GM12891 (cell line): ENCODE data around the gene LRRC38.

Experiments
- PAX5 ChIP-seq: IDR thresholded peaks from 2 replicates; pipeline ENCODE4 v1.6.1; 2011; ENCODE audit warnings: low read length, moderate library complexity, mild to moderate bottlenecking; ENCODE audit not compliant: insufficient read depth, severe bottlenecking
- POLR2A ChIP-seq: IDR thresholded peaks from 2 replicates; pipeline ENCODE4 v1.6.1; 2011; ENCODE audit warnings: low read depth, low read length, control low read depth
- POLR2AphosphoS5 ChIP-seq: IDR thresholded peaks from 2 replicates; pipeline ENCODE4 v1.6.1; 2011; ENCODE audit warnings: low read depth, low read length, control low read depth
- POU2F2 ChIP-seq: IDR thresholded peaks from 2 replicates; pipeline ENCODE4 v1.6.1; 2011; ENCODE audit warnings: low read depth, mild to moderate bottlenecking, control low read depth, low read length, moderate library complexity
- SPI1 ChIP-seq: IDR thresholded peaks from 2 replicates; pipeline ENCODE4 v1.6.1; 2011; ENCODE audit warnings: low read depth, low read length, control low read depth
- TAF1 ChIP-seq: IDR thresholded peaks from 2 replicates; pipeline ENCODE4 v1.6.1; 2011; ENCODE audit warnings: low read depth, low read length, control low read depth

GRCh38 chr1:13516606-13517005 is 2.8 kb upstream of the LRRC38 start:
- no peak for TF ChIP-seq POU2F2
- no peak for TF ChIP-seq POLR2AphosphoS5
- TF ChIP-seq POLR2A, result no peak
- TF ChIP-seq TAF1, result no peak
- TF ChIP-seq SPI1, result no peak
- no peak for TF ChIP-seq PAX5
